SK-MEL-5 (cell line): ENCODE data around the gene WNT3. TPM values are rescaled to one million over a fixed set of nuclear protein-coding genes. Genes with fewer than 3 reads are reported as not detected.
"Not testable (repeated sequence)": the region's sequence is repeated elsewhere in the genome, so short reads cannot be mapped to it uniquely, and the experiment has no call there.

ENCODE experiments used
- DNase-seq: peaks from one replicate; pipeline ENCODE4 v3.0.0-alpha.2; 2016; ENCODE audit warnings: low read depth, low spot score
- in situ Hi-C: cut with HindIII; loops from 2 replicates; pipeline ENCODE4 v1.10.0; 2016; ENCODE audit warnings: low sequenced_read_pairs, high pct_unique_total_duplicates, low pct_unique_long_range_greater_than_20kb
- total RNA-seq: library from RNA; depleted of rRNA; stranded (reverse); fragments of >200 nt; shearing (Covaris generic); gene quantifications from 2 replicates; pipeline ENCODE4 v1.2.3, GENCODE V29; 2014

Gene WNT3
- total RNA-seq, 1 experiment from 2014 or later = 0.77 TPM

DNA sequence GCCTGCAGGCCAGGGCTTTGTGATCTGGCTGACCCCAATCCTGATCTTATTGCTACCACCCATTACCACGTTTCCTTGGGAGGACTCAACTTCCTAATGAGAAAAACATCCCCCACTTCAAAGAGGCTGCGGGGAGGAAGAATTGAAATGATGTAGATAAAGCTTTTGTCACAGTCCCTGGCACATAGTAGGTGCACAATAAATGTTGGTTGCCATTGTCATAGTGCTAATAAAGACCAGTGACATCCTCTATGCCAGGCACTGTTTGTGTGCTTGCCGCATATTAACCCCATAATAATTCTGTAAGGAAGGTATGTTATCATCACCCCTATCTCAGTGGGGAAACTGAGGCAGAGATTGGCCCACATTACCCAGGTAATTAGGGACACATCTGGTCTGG is 22.4 kb downstream of the WNT3 start:
- DNase-seq = no peak
- in situ Hi-C loops = no loop called here

DNA sequence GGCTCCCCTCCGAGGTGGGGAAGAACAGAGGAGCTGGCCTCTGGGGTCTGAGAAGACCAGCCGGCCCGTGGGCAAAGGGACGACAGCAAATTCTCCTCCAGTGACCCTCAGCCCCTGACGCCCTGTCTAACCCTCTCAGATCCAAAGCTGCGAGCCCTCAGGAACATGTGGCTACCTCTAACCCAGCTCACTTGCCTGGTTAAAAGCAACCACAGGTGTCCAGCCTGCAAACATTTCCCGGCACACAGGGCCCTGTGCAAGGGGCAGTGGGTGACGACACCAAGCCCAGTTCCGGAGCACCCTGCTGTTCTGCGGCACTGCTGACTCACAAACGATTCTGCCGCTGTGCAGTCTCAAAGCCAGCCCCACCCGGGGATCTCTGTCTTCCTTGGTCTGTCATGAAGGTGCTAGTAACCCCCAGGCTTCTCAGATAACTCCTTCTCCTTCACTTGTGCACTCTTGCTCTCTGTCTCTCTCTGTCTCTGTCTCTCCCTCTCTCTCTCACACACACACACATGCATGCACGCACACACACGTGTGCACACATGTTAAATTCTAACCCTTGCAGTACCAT is 23.0 kb downstream of the WNT3 start:
- DNase-seq = peak; percentile 39
- in situ Hi-C loops = no loop called here

GRCh38 chr17:46794318-46794717 is 24.2 kb downstream of the WNT3 start:
- in situ Hi-C loops = no loop called here
- no peak for DNase-seq

DNA sequence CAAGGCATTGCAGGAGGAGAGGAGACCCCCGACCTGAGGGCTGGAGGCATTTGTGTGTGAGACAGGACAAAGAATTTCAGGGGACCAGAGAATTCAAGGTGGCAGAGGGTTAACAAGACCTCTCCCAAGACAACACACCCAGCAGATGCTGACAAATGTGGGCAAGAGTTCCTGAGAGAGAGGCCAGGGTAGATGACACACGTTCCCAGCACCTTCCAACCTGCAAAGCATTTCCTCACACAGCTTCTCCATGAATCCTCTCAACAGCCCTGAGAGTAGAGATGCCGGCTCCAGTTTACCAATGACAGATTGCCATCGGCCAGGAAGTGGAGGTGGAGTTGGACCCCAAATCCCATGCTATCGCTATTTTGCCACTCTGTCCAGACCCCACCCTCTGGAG is 25.0 kb downstream of the WNT3 start:
- in situ Hi-C loops = no loop called here
- DNase-seq = no peak

DNA sequence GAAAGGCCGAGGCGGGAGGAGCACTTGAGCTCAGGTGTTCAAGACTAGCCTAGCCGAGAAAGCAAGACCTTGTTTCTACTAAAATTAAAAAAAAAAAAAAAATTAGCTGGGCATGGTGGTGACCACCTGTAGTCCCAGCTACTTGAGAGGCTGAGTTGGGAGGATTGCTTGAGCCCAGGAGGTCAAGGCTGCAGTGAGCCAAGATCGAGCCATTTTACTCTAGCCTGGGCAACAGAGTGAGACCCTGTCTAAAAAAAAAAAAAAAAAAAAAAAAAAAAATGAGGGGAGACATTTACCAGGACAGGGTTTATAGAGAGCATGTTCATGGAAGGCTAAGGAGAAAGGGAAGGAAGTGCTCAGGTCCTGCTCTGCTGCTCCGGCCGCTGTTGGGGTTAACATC is 25.5 kb downstream of the WNT3 start:
- DNase-seq, in situ Hi-C loops: not testable (repeated sequence)

GRCh38 chr17:46792071-46792470 is 26.4 kb downstream of the WNT3 start:
- DNase-seq = no peak
- in situ Hi-C loops = no loop called here

GRCh38 chr17:46791531-46791930 is 27.0 kb downstream of the WNT3 start:
- in situ Hi-C loops = no loop called here
- DNase-seq = no peak

GRCh38 chr17:46790216-46790615 is 28.3 kb downstream of the WNT3 start:
- DNase-seq = no peak
- in situ Hi-C loops = no loop called here

- in situ Hi-C loops = no loop called here
- no peak for DNase-seq
Observed at GRCh38 chr17:46789610-46790009, 28.9 kb downstream of the WNT3 start.

DNA sequence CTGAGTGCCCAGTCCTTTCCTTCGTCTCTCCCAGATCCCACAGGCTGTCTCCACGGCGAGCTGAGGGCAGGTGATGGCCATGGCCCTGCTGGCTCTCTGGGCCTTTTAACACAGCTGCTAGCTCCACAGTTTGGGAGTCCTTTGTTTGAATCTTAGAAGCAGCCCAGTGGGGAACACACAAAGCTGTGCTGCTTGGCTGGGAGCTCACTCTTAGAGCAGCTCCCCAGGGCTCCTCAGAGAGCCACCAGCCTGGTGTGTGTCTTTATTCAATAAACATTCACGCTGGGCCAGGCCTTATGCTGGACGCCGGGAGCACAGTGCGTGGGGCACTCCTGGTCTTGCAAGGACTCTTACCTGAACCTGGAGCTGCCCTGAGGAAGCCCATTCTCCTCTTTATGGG is 29.7 kb downstream of the WNT3 start:
- in situ Hi-C loops = no loop called here
- DNase-seq = no peak

DNA sequence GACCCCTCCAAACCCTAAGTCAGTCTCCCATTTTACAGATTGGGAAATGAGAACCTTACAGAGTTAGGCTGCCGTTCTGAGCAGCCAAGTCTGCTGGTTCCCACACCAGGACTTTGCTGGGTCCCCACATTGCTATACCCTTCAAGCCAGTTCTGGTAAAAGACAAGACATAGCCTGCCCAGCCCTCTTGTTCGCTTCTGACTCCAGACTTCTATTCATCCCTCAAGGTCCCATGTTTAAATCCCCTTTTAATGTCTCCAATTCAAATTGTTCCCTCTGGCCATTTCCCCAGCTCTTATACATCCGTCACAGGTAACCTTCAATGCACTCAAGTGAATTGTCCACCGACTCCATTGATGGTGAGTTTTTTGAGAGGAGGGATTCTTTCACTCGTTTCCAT is 30.2 kb downstream of the WNT3 start:
- DNase-seq = no peak
- in situ Hi-C loops = no loop called here

- DNase-seq = no peak
Observed at GRCh38 chr17:46787478-46787877, 31.0 kb downstream of the WNT3 start.

GRCh38 chr17:46785696-46786095 is 32.8 kb downstream of the WNT3 start:
- DNase-seq = no peak
- in situ Hi-C loops = no loop called here

More at GRCh38 chr17:46787478-46787877, 31.0 kb downstream of the WNT3 start:
- in situ Hi-C loops = no loop called here

DNA sequence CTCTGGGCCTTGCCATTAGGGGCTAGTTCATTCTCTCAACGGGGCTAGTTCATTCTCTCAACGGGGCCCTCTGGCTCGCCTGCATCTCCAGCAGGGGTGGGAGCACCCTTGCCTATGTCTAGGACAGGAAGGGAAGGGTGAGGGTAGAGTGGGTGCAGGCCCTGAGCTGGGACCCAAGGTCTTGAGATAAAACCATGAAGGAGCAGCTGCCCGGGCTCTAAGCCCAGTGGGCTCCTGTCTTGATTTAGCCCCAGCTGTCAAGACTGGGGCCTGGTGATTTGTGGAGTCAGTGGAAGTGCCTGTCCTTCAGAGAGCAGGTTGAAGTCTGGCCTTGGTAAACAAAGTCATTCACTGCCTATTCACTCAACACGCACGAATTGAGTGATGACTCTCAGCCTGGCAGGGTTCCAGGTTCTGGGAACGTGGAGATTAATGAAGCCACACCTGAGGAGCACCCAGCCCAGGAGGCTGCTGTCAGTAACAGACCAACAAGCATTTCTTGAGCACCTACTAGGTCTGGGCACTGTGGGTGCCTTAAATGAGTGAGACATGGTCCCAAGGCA is 35.4 kb downstream of the WNT3 start:
- in situ Hi-C loops = no loop called here
- no peak for DNase-seq

DNA sequence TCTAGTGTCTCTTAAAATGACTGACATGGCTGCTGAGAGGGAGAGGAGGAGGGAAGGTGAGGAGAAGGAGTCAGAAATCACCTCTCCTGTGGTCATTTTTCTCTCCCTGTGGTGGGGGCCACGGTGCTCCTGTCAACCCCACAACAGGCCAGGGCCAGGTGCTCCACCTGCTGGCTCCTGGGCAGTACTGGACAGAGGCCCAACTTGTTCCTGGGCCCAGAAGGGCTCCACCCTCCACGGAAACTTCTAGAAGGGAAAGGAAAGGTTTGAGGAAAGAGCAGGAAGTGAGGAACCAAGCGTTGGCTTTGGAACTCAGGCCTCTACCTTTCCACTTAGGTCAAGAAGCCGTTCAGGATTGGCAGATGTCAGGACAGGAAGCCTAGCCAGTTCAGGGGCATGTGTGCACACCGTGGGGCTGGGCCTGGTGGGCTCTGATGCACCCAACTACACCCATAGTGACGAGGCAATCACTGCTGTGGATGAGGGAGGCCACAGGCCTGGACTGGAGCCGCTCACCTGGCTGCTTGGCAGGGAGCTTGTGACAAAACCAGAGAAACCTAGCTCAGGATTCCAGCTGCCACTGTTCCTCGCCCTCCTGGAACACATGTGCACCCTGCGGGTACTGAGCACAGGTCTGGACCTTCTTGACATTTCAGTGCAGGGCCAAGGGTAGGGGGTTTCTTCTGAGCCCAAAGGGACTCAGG is 36.1 kb downstream of the WNT3 start:
- in situ Hi-C loops = no loop called here
- DNase-seq = peak; percentile 59

DNA sequence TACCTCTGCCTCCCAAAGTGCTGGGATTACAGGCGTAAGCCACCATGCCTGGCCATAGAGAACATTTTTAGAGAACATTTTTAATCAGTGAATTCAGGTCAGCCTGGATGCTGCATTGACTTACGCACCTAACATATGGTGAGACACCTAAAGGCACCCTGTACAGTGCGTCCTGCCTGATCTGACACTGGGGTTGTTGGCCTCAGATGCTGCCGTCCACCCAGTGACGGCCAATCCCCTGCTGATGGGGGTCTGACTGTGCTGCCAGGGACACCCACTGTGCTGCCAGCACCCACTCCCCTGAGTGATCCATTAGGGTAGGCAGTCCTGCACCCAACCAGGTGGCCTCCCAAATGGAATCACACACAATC is 38.5 kb downstream of the WNT3 start:
- DNase-seq = no peak
- in situ Hi-C loops = no loop called here

- DNase-seq = no peak
- in situ Hi-C loops = no loop called here
Observed at GRCh38 chr17:46777943-46778915, 40.3 kb downstream of the WNT3 start.

- in situ Hi-C loops = no loop called here
- no peak for DNase-seq
Observed at GRCh38 chr17:46776298-46777005, 42.0 kb downstream of the WNT3 start.
